Uterus (tissue), 4 donors: ENCODE results near the gene TMEM94. TPM values are rescaled to one million over a fixed set of nuclear protein-coding genes. Genes with fewer than 3 reads are reported as not detected.

Experiments used
- DNase-seq, 2 donors: peaks; one replicate each; pipeline ENCODE4 v3.0.0-alpha.2; 2019 to 2020
- H3K27ac ChIP-seq, 2 donors: fragments of 200-600 bp; sonication (generic); 1 replicate in 1 of 2; 2 replicates in 1 of 2; pipeline ENCODE4 v1.5.1; 2016 to 2018
- H3K27me3 ChIP-seq, 2 donors: fragments of 200-600 bp; sonication (generic); one replicate each; pipeline ENCODE4 v1.5.1; 2018 to 2019; ENCODE audit warnings: control low read depth in 1 of 2
- H3K36me3 ChIP-seq, 2 donors: fragments of 200-600 bp; sonication (generic); one replicate each; pipeline ENCODE4 v1.5.1; 2019; ENCODE audit warnings: control low read depth in 1 of 2
- H3K4me1 ChIP-seq, 2 donors: fragments of 200-600 bp; sonication (generic); one replicate each; pipeline ENCODE4 v1.5.1; 2018 to 2019; ENCODE audit warnings: control low read depth in 1 of 2
- H3K4me3 ChIP-seq, 2 donors: fragments of 200-600 bp; sonication (generic); 1 replicate in 1 of 2; 2 replicates in 1 of 2; pipeline ENCODE4 v1.5.1; 2018 to 2019; ENCODE audit warnings: mild to moderate bottlenecking in 1 of 2
- H3K9me3 ChIP-seq, 2 donors: fragments of 200-600 bp; sonication (generic); one replicate each; pipeline ENCODE4 v1.5.1; 2019; ENCODE audit warnings: control low read depth in 1 of 2
- POLR2A ChIP-seq, 2 donors: fragments of 450-650 bp; IDR thresholded peaks; one replicate each; pipeline ENCODE4 v1.6.1; 2016; ENCODE audit warnings: antibody characterized with exemption in 2 of 2, mild to moderate bottlenecking in 1 of 2, moderate library complexity in 1 of 2
- intact Hi-C: fragments of 100-400 bp; cut with DNase I; formaldehyde crosslinking; loops from one replicate; pipeline ENCODE4 v1.15.1; 2023; ENCODE audit warnings: low total_unique reads
- total RNA-seq, 4 donors: library from RNA; depleted of rRNA in 3 of 4; stranded (reverse); fragments of >200 nt in 3 of 4; gene quantifications; one replicate each; pipeline versions ENCODE4 v1.1.0 to v1.2.4, GENCODE V29; 2014 to 2023
- TF ChIP-seq, protein P1 (sequence below), 4 experiments: fragments of 200-600 bp in 2 of 4; fragments of 450-650 bp in 2 of 4; sonication (generic) in 2 of 4; IDR thresholded peaks; one replicate each; pipeline ENCODE4 v1.5.1; 2016 to 2019; ENCODE audit warnings: antibody characterized with exemption in 4 of 4, mild to moderate bottlenecking in 2 of 4, moderate library complexity in 1 of 4
- donor health status: DM: yes; HTN: yes; CAD: no.

TMEM94 gene
- total RNA-seq, 4 donors from 2014 or later, result 3.8 to 91.2 (median 26.0) TPM

GRCh38 chr17:75487351-75488070 is 31.1 kb downstream of the TMEM94 start:
- no peak for DNase-seq
- TF ChIP-seq, protein P1, sequence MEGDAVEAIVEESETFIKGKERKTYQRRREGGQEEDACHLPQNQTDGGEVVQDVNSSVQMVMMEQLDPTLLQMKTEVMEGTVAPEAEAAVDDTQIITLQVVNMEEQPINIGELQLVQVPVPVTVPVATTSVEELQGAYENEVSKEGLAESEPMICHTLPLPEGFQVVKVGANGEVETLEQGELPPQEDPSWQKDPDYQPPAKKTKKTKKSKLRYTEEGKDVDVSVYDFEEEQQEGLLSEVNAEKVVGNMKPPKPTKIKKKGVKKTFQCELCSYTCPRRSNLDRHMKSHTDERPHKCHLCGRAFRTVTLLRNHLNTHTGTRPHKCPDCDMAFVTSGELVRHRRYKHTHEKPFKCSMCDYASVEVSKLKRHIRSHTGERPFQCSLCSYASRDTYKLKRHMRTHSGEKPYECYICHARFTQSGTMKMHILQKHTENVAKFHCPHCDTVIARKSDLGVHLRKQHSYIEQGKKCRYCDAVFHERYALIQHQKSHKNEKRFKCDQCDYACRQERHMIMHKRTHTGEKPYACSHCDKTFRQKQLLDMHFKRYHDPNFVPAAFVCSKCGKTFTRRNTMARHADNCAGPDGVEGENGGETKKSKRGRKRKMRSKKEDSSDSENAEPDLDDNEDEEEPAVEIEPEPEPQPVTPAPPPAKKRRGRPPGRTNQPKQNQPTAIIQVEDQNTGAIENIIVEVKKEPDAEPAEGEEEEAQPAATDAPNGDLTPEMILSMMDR (IDR thresholded peaks at IDR 0.05), result no peak
- no peak for TF ChIP-seq POLR2A (IDR thresholded peaks at IDR 0.05)

DNA sequence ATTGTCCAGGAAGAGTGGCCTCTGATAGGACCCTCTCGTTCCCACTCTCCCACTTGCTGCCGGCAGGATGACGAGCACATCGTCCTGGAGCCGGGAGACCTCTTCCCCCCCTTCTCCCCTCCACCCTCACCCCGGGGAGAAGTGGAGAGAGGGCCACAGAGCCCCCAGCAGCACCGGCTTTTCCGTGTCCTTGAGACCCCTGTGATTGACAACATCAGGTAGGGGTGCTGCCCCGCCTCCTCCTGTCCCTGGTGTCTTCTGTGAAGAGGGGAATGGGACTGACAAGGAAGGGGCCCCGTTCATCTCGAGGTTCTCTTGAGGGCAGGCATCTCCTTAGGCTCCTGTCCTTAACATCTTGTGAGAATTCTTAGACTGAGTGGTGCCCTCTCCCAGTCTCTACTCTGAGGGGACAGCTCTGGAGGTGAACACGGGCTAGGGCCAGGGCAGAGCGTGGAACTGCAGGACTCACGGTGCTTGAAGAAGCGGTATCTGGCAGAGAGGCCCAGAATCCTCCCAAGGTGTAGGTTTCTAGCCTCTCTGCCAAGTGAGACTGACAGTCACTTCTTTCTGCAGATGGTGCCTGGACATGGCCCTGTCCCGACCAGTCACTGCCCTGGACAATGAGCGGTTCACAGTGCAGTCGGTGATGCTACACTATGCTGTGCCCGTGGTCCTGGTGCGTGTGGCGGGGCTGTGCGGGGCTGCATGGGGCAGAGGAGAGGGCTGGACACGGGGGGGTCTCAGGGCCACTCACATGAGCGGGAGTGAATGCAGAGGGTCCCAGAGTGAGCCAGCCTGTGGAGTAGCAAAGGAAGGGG is 32.5 kb downstream of the TMEM94 start:
- intact Hi-C loops, result no loop called here
- DNase-seq, result no peak
- no peak for TF ChIP-seq POLR2A (IDR thresholded peaks at IDR 0.05)
- TF ChIP-seq, protein P1 (IDR thresholded peaks at IDR 0.05), result no peak
- Histone ChIP-seq H3K27me3 (no peaks in the 10 kb centered on the region), H3K4me1 (no peaks in the 10 kb centered on the region), H3K9me3 (no peaks in the 10 kb centered on the region), H3K4me3 (no peak overlapping the region), H3K27ac (no peak overlapping the region), H3K36me3 (no peaks in the 10 kb centered on the region)

More at GRCh38 chr17:75487351-75488070, 31.1 kb downstream of the TMEM94 start:
- Histone ChIP-seq H3K27ac (no peak overlapping the region), H3K36me3 (no peaks in the 10 kb centered on the region), H3K4me1 (no peaks in the 10 kb centered on the region), H3K4me3 (no peak overlapping the region), H3K27me3 (no peaks in the 10 kb centered on the region), H3K9me3 (no peaks in the 10 kb centered on the region)
- intact Hi-C loops, result no loop called here

GRCh38 chr17:75489511-75489955 is 33.1 kb downstream of the TMEM94 start:
- H3K4me1 ChIP-seq, result no peaks in the 10 kb centered on the region
- no peaks in the 10 kb centered on the region for H3K9me3 ChIP-seq
- H3K27me3 ChIP-seq, result no peaks in the 10 kb centered on the region
- no peak overlapping the region for H3K4me3 ChIP-seq
- intact Hi-C loops, result no loop called here
- no peaks in the 10 kb centered on the region for H3K36me3 ChIP-seq
- H3K27ac ChIP-seq, result no peak overlapping the region
- no peak for DNase-seq
- TF ChIP-seq, protein P1 (IDR thresholded peaks at IDR 0.05), result no peak
- TF ChIP-seq POLR2A (IDR thresholded peaks at IDR 0.05), result no peak

DNA sequence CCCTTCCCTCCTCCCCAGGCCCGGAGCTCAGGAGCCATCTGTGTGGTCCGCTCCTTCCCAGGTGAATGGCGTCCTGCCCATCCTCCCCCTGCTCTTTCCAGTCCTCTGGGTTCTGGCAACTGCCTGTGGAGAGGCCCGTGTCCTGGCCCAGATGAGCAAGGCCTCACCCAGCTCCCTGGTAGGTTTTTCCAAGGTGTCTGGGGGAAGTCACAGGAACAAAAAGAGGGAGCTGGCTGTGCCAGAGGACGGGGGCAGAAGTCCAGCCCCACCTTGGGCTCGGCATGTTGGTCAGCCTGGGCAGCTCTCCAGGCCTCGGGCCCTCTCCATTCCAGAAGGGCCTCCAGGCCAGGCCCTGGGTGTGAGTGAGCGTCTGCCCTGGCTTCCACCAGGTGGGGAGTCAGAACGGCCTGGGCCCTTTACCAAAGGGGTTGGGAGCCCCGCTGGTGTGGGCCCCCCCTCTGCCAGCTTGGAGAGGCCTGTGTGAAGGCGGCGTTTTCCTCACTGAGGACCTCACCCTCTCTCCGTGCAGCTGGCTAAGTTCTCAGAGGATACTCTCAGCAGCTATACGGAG is 33.8 kb downstream of the TMEM94 start:
- no peaks in the 10 kb centered on the region for H3K36me3 ChIP-seq
- H3K27me3 ChIP-seq, result no peaks in the 10 kb centered on the region
- intact Hi-C loops, result no loop called here
- H3K4me1 ChIP-seq, result no peaks in the 10 kb centered on the region
- no peaks in the 10 kb centered on the region for H3K9me3 ChIP-seq
- DNase-seq, result no peak
- TF ChIP-seq, protein P1 (IDR thresholded peaks at IDR 0.05), result no peak
- no peak for TF ChIP-seq POLR2A (IDR thresholded peaks at IDR 0.05)
- no peak overlapping the region for H3K4me3 ChIP-seq
- H3K27ac ChIP-seq, result peak overlapping the region; percentile 17 to 57
